Activated gamma-delta T cell (primary cell): ENCODE results near the gene FERMT2.
"Not testable (repeated sequence)": the region's sequence is repeated elsewhere in the genome, so short reads cannot be mapped to it uniquely, and the experiment has no call there.

Experiments used
- DNase-seq: peaks from one replicate; lab custom pipeline; 2025; lab: John Stamatoyannopoulos, UW

FERMT2 gene

DNA sequence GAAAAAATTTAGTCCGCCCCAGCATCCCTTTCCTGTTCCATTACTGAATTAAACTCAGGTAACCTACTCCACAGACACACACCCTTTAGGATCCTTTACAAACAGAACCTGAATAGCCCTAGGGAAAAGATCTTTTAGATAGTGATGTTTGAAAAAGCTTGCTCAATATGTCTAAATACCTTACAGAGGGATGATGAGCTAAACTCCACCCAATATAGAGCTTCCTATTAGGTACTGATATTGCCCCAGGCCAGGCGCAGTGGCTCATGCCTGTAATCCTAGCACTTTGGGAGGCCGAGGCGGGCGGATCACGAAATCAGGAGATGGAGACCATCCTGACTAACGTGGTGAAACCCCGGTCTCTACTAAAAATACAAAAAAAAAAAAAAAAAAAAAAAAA, 50.1 kb downstream of the FERMT2 start:
- DNase-seq = no peak

DNA sequence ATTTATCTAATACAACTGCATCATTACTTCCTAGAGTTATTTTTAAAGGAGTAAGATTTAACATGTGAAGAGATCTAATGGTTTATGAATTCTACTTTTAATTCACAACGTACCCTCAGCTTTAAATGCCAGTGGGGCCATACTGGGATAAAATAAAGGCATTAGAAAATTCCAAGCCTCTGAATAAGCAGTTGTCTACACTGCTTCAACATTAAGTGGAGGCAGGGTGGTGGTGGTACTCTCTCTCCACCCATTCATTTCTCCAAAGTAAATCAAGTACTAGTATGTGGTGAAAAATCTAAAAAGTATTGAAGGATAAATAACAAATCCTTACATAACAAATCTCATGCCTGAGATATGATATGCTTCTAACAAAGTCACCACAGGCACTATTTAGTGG, 52.4 kb downstream of the FERMT2 start:
- DNase-seq = no peak

DNA sequence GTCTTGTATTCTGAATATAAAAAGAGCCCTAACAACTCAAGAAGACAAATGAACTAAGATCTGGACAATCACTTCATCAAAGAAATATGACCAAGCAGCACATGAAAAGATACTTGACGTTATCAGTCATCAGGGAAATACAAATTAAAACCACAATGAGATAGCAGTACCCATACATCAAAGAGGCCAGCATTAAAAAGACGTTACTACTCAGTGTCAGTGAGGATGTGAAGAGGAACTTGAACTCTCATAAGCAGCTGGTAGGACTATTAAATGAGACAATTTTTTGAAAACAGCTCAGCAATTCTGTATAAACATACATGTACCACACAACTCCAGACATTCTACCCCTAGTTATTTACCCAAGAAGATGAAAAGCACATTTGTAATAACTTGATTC, 55.9 kb downstream of the FERMT2 start:
- DNase-seq = no peak

DNA sequence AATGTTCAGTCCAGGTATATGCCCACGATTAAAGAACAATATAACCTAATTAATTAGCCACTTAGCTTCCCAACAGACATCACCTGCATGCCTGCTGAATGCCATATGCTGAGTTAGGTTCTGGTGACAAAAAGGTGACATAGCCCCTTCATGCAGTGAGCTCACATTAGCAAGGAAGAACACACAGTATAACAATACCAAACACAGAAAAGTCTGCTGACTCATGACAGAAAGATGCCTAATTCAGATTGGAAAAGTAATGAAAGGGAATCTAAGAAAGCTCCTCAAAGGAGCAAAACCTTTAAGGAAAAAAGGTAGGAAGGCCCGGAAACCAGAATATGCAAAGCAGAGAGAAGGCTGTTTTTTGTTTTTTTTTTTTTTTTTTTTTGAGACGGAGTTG, 59.0 kb downstream of the FERMT2 start:
- DNase-seq = no peak

DNA sequence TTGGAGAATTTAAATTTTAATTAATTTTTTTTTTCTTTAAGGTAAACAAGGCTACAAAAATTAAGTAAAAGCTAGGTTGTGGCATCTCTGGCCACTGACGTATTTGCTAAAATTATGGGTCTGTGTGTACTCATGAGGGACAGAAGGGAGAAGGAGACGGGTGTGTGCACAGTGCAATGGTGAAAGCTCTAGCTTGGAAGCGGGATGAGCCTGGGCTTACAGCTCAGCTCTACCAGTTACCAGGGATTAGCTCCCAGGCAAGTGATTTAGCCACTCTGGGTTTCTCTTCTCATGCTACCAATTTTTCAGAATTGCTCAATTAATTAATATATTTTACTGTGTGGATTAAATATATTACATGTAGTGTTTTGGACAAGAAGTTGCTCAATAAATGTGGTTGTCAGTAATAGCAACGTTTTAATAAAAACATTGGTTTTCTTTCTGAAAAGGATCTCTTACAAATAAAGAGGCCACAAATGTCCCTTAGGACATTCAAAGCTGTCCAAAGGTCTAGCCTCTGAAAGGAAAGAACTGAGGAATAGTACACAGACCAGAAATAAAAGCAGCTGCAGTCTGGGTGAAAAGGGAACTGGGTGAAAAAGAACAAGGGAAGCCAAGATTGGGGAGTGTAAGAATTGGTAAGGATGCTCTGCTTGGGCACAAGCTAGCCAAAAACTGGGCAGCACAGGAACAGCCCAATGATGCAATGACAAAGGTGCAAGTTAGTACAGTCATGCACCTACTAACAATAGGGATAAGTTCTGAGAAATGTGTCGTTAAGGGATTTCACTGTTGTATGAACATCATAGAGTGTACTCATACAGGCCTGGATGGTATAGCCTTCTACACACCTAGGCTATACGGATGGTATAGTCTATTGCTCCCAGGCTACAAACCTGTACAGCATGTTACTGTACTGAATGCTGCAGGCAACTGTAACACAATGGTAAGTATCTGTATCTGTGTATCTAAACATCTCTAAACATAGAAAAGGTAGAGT, 61.7 kb downstream of the FERMT2 start:
- DNase-seq = no peak

DNA sequence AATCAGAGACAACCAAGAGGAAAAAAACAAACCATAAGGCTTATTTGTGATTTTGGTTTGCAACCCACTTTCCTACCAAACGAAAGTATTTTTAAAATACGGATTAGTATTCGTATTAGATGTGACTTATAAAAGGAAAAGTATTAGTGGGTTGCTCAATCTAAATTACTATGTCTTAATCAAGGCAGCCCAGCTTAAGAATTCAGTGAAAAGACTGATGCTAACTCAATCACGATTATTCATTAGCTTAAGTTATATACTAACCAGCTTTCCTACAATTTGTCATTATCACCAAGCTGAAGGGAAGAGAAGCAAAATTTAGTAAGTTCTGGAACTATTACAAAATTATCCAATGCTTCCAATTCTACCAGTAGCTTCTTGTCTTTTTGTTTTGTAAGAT, 62.7 kb downstream of the FERMT2 start:
- no peak for DNase-seq

DNA sequence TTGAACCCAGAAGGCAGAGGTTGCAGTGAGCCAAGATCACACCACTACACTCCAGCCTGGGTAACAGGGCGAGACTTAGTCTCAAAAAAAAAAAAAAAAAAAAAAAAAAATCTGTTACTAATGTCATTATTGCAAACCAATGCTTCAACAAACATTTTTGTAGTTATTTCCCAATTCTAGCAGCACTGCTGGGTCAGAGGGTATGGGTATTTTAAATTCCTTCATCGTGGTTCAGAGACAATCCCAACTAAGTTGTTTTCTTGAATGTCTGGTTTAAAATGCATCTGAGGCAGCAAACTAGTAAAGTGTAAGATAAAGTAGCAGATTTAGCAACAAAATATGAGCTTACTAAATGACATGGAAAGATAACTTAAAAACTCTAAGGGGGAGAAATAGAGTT, 65.6 kb downstream of the FERMT2 start:
- DNase-seq = no peak

DNA sequence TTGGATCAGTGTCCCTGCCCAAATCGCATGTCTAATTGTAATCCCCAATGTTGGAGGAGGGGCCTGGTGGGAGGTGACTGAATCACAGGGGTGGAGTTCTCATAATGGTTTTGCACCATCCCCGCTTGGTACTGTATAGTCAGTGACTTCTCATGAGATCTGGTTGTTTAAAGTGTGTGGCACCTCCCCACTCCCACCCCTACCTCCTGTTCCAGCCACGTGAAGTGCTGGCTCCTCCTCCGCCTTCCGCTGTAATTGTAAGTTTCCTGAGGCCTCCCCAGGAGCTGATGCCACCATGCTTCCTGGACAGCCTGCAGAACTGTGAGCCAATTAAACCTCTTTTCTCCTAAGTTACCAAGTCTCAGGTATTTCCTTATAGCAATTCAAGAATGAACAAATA, 67.2 kb downstream of the FERMT2 start:
- no peak for DNase-seq

DNA sequence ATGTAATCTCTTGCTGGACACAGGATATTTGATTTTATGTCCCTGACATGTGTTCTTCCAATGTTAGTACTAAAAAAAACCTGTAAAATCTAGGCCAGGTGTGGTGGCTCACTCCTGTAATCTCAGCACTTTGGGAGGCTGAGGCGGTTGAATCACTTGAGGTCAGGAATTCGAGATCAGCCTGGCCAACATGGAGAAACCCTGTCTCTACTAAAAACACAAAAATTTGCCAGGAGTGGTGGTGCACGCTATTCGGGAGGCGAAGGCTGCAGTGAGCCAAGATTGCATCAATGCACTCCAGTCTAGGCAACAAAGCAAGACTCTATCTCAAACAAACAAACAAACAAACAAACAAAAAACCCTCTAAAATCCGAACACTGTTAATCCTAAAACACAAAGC, 68.0 kb downstream of the FERMT2 start:
- no peak for DNase-seq

DNA sequence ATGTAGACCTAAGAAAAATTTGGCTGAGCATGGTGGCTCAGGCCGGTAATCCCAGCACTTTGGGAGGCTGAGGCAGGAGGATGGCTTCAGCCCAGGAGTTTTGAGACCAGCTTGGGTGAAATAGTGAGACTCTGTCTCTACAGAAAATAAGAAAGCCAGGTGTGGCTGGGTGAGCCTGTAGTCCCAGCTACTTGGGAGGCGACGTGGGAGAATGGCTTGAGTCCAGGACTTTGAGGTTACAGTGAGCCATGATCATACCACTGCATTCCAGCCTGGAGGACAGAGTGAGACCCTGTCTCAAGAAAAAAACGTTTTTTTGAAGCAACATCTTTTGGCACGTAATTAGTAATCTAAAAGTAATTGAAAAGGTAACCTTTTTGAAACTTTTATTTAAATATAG, 70.9 kb downstream of the FERMT2 start:
- no peak for DNase-seq

DNA sequence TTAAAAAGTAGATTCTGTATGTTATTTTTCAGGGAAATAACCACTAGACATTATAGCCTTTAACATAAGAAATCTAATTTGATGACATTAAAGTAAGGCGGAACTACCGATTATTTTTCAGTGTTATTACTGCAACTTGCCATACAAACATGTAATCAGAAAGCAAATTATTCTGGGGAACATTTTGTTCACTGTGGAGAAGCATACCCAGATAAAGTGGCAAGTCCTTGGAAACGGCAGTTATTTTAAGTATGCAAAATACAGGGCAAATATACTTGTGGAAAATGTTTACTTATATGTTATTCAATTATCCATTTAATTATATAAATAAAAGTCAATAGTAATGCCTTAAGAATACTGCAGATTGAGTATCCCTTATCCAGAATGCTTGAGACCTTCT, 71.9 kb downstream of the FERMT2 start:
- DNase-seq = no peak

DNA sequence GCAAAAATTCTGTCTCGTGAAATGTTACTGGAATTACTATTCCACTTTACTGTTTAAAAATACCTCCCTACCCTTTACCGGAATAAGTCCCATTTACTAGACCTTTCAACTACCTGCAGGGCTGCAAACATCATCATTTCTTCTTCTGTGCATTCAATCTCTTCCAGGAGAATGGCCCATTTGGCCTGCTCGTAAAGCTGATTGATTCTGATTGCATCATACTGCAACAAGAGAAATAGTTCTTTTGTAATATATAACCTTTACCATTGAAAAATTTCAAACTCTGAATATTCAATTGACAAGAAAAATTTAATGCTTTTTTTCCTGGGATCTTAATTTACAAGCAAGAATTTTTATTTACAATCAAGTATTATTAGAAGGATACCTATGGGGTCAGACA, 72.4 kb downstream of the FERMT2 start:
- DNase-seq = no peak

DNA sequence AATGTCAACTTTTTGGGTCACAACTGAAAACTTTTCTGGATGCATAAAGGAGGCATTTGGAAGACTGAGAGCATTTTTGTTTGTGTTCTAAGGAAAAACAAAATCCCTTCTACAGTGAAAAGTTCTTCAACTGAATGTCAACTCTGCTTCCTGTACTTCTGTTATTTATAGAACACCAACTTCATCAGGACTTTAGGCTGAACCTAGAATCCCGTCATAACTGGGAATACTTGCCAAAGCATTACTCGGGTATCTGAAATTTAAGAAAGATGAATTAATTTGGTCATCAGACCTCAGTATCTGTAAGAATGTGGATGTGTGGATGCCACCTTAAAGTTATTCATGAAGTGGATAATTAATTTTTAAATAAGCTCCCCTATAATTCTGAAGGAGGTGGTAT, 73.2 kb downstream of the FERMT2 start:
- DNase-seq = no peak

DNA sequence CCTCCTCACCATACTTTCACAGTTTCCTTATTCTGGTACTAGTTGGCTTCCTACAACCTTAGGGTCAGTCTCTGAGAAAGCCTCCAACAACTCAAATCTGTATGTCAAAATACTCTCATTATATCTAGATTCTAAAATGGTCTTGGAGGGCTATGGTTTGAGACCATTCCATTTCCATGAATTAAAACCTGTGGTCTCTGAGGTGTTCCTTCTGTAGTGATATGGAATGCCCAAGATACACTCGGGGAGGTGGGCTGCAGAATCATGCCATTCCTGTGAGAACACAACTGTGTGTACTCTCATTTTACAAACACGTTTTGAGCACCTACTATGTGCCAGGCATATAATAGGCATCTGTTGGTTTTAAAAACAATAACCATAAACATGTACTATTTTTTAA, 74.0 kb downstream of the FERMT2 start:
- DNase-seq = no peak

DNA sequence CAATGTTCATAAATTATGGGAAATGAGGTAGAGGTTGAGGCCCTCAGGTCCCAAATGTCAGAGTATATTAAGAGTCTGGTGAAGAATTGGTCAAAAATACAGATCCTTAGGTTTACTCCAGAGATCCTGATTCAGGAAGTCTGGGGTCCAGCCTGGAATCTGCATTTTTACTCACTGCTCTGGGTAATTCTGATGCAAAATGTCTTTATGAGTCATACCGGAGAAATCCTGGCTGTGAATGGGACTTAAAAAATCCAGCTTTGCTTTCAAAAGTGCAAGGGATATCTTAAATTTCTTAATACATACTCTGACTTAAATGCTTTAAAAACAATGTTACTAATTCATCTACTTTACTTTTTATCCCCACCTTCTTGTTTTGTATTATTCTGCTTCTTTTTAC, 74.5 kb downstream of the FERMT2 start:
- no peak for DNase-seq

DNA sequence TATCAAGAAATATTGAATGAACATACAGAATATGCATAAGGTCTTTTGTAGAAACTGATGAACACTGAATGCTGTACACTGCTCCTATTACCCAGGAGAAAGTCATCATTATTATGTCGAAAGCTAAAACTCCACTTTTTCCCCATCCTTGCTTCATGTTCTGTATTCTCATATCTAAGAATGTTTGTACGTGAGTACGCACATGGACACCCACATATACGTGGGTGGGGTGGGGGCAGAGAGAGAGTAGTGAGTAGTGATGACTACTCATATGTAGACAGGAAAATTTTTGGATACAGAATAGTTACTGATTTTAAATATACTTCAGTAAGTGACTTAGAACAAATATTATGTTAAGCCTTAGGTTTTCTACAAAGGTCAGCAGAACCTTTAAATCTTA, 75.1 kb downstream of the FERMT2 start:
- DNase-seq = no peak

DNA sequence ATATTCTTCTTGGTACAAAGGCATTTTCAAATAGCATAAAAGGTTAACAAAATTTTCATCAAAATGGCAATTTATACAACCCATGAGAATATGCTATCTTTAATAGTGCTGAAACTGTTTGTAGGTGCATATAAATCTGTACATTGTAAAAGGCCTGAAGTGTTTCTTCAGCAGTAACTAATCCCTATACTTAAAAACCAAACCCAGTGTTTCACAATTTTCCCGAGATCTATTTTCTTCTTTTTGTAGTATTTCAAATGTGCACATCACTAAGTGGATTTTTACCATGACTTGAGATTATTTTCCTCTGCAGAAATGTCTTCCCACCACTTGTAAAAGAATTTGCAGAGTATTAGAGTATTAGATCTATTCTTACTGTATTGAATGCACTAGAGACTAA, 76.5 kb downstream of the FERMT2 start:
- no peak for DNase-seq

DNA sequence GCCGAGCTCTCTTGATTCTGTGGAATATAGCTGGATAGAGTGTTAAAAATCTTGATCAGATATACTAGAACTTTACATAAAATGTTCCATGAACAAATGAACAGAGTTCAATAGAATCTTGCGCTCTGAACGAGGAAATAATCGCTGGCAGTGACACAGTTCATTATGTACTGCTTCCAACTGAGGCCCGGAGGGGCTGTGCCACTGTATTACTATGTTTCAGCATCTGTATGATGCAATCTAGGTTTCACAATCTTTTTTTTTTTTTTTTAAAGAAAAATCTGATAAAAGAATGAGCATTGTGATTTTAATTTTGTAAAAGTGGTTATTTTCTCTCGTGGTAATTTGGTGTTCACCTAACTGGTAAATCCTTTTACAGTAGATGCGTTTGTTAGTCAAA, 77.2 kb downstream of the FERMT2 start:
- no peak for DNase-seq

DNA sequence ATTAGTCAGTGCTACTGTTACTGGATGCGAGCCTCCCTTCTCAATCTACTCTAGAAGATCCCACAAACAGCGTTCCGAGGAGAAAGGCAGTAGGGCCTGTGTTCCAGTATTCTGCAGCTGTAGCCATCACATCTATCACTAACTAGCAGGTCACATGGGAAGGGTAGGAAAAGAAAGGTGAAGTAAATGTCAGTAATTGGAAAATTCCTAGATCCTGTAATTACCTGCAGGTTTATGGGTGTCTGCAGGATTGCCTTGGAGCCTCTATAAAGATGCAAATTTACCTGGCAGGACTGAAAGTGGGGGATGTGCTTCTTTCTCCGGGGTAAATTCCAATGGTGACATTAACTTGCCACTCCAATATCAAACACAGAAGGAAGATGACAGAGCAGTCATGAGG, 77.8 kb downstream of the FERMT2 start:
- no peak for DNase-seq

DNA sequence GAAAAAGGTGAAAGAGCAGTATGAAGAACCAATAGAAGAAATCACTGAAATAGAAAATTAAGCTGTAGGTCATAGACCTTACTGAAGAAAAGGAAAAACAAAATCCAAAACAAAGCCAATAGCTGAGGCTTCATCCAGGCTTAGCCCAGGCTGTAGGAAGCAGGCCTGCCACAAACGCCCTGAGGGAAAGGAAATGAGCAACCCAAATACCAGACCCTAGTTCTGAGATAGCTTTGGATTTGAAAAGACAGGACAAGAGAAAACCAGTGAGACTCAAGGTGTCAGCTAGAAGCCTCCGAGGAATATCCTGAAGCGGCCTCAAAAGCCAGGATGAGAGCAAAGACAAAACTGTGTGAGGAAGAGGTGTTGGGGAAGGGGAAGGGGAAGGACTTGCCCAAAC, 79.2 kb downstream of the FERMT2 start:
- no peak for DNase-seq

DNA sequence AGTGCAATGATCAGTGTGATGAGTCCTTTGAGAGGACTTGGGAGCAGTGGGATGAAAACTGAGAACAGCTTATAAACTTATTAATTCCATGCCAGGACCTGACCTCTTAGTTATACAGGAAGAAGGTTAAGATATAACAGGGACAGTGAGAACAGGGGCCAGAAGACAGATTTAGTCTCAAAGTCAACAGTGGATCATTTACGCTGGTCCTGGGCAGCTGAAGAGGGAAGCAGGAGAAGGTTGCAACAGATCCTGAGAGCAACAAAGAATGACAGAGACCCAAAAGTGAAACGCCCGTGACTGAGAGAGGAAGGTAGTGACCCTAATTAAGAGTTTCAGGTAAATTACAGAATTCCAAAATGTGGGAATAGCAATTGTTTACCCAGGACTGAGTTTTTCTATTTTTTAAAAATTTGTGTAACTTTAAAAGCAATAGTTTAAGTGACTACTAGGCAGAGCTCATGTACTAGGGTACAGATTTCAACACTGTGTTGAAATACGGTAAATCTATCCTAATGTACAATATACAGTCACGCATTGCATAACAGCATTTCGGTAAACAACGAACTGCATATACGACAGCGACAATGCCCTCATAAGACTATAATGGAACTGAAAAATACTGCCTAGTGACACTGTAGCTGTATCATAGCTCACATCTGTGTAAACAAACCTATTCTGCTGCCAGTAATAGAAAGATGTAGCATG, 81.8 kb downstream of the FERMT2 start:
- no peak for DNase-seq

DNA sequence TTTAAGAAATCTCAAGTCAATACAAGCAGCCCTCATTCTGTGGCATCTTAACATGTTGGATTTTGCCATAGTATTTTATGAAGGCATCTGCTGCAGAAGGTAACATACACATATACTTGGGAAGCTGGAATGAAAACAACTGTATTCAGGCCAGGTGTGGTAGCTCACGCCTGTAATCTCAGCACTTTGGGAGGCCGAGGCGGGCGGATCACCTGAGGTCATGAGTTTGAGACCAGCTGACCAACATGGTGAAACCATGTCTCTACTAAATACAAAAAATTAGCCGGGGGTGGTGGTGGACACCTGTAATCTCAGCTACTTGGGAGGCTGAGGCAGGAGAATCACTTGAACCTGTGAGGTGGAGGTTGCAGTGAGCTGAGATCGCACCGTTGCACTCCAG, 86.0 kb downstream of the FERMT2 start:
- not testable (repeated sequence) for DNase-seq

DNA sequence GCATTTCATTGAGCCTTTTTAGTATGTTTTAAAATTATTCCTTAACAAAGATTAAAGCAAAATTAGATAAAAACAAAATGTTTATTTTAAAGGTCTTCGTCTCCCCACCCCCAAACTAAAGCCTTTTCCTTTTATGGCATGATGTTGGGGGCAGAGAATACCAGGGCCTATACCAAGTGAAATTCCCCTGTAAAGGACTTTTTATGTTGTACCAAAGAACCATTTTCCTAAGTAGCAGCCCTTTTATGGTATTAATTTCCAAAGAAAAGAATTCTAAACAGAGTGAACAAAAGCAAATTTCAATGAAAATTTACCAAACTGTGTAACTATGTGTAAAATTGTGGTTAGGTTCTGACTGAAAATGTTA, 87.5 kb downstream of the FERMT2 start:
- DNase-seq = no peak
